Liver (tissue), 9 donors: ENCODE results near the gene CDH19. TPM values are rescaled to one million over a fixed set of nuclear protein-coding genes. Genes with fewer than 3 reads are reported as not detected.

Source experiments
- DNase-seq: peaks from one replicate; pipeline ENCODE4 v3.0.0-alpha.2; 2017; ENCODE audit warnings: low spot score
- H3K27ac ChIP-seq, 2 donors: one replicate each; pipeline ENCODE4 v1.7.0; 2013; ENCODE audit warnings: inconsistent platforms in 2 of 2, low read length in 2 of 2, control low read depth in 1 of 2, low read depth in 1 of 2, mild to moderate bottlenecking in 1 of 2
- H3K27me3 ChIP-seq, 4 donors: one replicate each; pipeline versions ENCODE4 v1.6.1 to v1.7.0; 2013; ENCODE audit warnings: low read length in 3 of 4, inconsistent platforms in 1 of 4, mild to moderate bottlenecking in 1 of 4, moderate library complexity in 1 of 4; ENCODE audit not compliant: control insufficient read depth in 4 of 4, insufficient read depth in 4 of 4
- H3K36me3 ChIP-seq, 4 donors: one replicate each; pipeline versions ENCODE4 v1.6.1 to v1.7.0; 2013; ENCODE audit warnings: low read length in 3 of 4, mild to moderate bottlenecking in 3 of 4, low read depth in 1 of 4, moderate library complexity in 1 of 4; ENCODE audit not compliant: control insufficient read depth in 4 of 4, insufficient read depth in 3 of 4
- H3K4me1 ChIP-seq, 4 donors: one replicate each; pipeline versions ENCODE4 v1.6.1 to v1.7.0; 2013; ENCODE audit warnings: low read length in 3 of 4, mild to moderate bottlenecking in 3 of 4, moderate library complexity in 1 of 4; ENCODE audit not compliant: control insufficient read depth in 4 of 4, insufficient read depth in 4 of 4
- H3K4me3 ChIP-seq, 3 donors: one replicate each; pipeline versions ENCODE4 v1.6.1 to v1.7.0; 2013; ENCODE audit warnings: low read length in 3 of 3, control low read depth in 1 of 3, low read depth in 1 of 3, mild to moderate bottlenecking in 1 of 3
- H3K9ac ChIP-seq, 2 donors: one replicate each; pipeline ENCODE4 v1.7.0; 2013; ENCODE audit warnings: low read length in 2 of 2, mild to moderate bottlenecking in 2 of 2, moderate library complexity in 2 of 2, control low read depth in 1 of 2, low read depth in 1 of 2
- H3K9me3 ChIP-seq, 4 donors: one replicate each; pipeline versions ENCODE4 v1.6.1 to v1.7.0; 2013; ENCODE audit warnings: low read length in 3 of 4; ENCODE audit not compliant: control insufficient read depth in 4 of 4
- CTCF ChIP-seq: fragments of 150-350 bp; IDR thresholded peaks from 2 replicates; pipeline ENCODE4 v1.5.1; 2017; ENCODE audit warnings: improper control_type of control experiment, low read depth, low read length; ENCODE audit not compliant: missing input control
- FOXA1 ChIP-seq: IDR thresholded peaks from 2 replicates; pipeline ENCODE4 v1.6.1; 2016; ENCODE audit warnings: antibody characterized with exemption
- FOXA2 ChIP-seq: IDR thresholded peaks from 2 replicates; pipeline ENCODE4 v1.6.1; 2016; ENCODE audit warnings: antibody characterized with exemption
- GABPA ChIP-seq, 2 donors: IDR thresholded peaks in 1 of 2; conservative IDR thresholded peaks in 1 of 2; 2 replicates each; pipeline ENCODE4 v1.6.1; 2016; ENCODE audit warnings: antibody characterized with exemption in 2 of 2, mild to moderate bottlenecking in 1 of 2, moderate library complexity in 1 of 2
- HNF4A ChIP-seq, 2 donors: conservative IDR thresholded peaks; 2 replicates each; pipeline ENCODE4 v1.6.1; 2016; ENCODE audit warnings: antibody characterized with exemption in 2 of 2, mild to moderate bottlenecking in 2 of 2
- HNF4G ChIP-seq: IDR thresholded peaks from 2 replicates; pipeline ENCODE4 v1.6.1; 2016; ENCODE audit warnings: antibody characterized with exemption
- JUND ChIP-seq, 2 donors: IDR thresholded peaks; 2 replicates each; pipeline ENCODE4 v1.6.1; 2016; ENCODE audit warnings: antibody characterized with exemption in 2 of 2
- NR2F2 ChIP-seq: IDR thresholded peaks from 2 replicates; pipeline ENCODE4 v1.6.1; 2016; ENCODE audit warnings: antibody characterized with exemption
- RAD21 ChIP-seq, 2 donors: IDR thresholded peaks; 2 replicates each; pipeline ENCODE4 v1.6.1; 2016; ENCODE audit warnings: antibody characterized with exemption in 2 of 2, mild to moderate bottlenecking in 2 of 2
- RXRA ChIP-seq, 2 donors: IDR thresholded peaks; 2 replicates each; pipeline ENCODE4 v1.6.1; 2017 to 2018; ENCODE audit warnings: antibody characterized with exemption in 2 of 2, mild to moderate bottlenecking in 1 of 2
- SP1 ChIP-seq: IDR thresholded peaks from 2 replicates; pipeline ENCODE4 v1.6.1; 2018; ENCODE audit warnings: antibody characterized with exemption, mild to moderate bottlenecking
- TAF1 ChIP-seq: conservative IDR thresholded peaks from 2 replicates; pipeline ENCODE4 v1.6.1; 2016; ENCODE audit warnings: antibody characterized with exemption, mild to moderate bottlenecking
- ZBTB33 ChIP-seq: IDR thresholded peaks from 2 replicates; pipeline ENCODE4 v1.6.1; 2016; ENCODE audit warnings: antibody characterized with exemption
- WGBS: extraction: QIAGEN DNeasy Blood & Tissue Kit; methylation state at CpG from one replicate; pipeline ENCODE4 v1.1.7; 2013; 5-methylcytosine and 5-hydroxymethylcytosine counted together
- polyA plus RNA-seq, 2 donors: library from polyadenylated mRNA; stranded (reverse) in 1 of 2; unstranded in 1 of 2; fragments of 200-250 nt in 1 of 2; fragments of >200 nt in 1 of 2; fragmentation: Nextera tagmentation in 1 of 2; extraction: Ambion mirVana in 1 of 2; gene quantifications; one replicate each; pipeline versions ENCODE4 v1.2.1 to v1.2.3, GENCODE V29; 2013 to 2015
- total RNA-seq, 2 donors: library from RNA; depleted of rRNA; stranded (reverse); fragments of >200 nt; gene quantifications; one replicate each; pipeline ENCODE4 v1.2.3, GENCODE V29; 2014
- TF ChIP-seq, protein P1 (sequence below): IDR thresholded peaks from 2 replicates; pipeline ENCODE4 v1.6.1; 2016; ENCODE audit warnings: antibody characterized with exemption
- TF ChIP-seq, protein P2 (sequence below): IDR thresholded peaks from 2 replicates; pipeline ENCODE4 v1.6.1; 2016; ENCODE audit warnings: antibody characterized with exemption
- TF ChIP-seq, protein P3 (sequence below): IDR thresholded peaks from 2 replicates; pipeline ENCODE4 v1.6.1; 2016; ENCODE audit warnings: antibody characterized with exemption, mild to moderate bottlenecking
- donor health status: healthy.
- donor health status: healthy.
- donor health status: healthy.
- donor health status: healthy.
- donor health status: healthy.

Gene CDH19, protein sequence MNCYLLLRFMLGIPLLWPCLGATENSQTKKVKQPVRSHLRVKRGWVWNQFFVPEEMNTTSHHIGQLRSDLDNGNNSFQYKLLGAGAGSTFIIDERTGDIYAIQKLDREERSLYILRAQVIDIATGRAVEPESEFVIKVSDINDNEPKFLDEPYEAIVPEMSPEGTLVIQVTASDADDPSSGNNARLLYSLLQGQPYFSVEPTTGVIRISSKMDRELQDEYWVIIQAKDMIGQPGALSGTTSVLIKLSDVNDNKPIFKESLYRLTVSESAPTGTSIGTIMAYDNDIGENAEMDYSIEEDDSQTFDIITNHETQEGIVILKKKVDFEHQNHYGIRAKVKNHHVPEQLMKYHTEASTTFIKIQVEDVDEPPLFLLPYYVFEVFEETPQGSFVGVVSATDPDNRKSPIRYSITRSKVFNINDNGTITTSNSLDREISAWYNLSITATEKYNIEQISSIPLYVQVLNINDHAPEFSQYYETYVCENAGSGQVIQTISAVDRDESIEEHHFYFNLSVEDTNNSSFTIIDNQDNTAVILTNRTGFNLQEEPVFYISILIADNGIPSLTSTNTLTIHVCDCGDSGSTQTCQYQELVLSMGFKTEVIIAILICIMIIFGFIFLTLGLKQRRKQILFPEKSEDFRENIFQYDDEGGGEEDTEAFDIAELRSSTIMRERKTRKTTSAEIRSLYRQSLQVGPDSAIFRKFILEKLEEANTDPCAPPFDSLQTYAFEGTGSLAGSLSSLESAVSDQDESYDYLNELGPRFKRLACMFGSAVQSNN
- 1 to 10 TPM in 1 of 2 donors, under 1 TPM in 1; 0.65 to 8.0 TPM for total RNA-seq
- 1 to 10 TPM; 1.3 to 1.8 TPM for polyA plus RNA-seq

DNA sequence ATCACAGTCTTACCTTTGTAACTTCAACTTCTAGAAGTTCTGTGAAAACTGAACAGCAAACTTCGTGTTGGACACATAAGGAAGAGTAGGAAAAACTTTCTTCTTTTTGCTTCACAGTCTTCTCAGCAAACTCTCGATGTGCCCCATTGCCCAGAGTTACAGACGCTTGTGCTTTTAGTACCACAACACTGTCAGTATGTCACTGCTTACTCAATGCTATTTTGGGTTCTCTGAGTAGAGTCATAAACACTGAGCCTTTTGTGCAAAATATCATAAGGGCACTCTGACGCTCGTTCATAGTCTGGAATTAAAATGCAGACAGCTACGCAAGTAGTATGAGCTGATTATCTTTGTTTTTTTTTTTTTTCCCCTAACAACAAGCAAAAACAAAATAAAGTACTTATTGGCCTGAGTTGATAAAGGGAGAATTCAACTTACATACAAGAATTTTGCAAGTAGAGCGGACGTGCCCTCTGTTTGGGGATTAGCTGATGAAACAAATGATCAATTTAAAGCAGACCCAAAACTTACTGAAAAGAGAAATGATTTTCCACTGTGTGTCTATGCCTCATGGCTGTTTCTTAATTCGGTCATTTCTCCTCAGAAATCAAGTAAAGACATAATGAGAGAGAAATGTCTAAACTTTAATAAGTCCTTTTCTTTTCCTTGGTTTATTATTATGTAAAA is at the start of gene CDH19:
TSS of gene CDH19 (minus strand) at position 150 of the 687 bp plus-strand sequence. CDS start 31,886 bp downstream, outside the sequence.
- no peaks in the 10 kb centered on the region for H3K4me1 ChIP-seq
- no peak for DNase-seq
- H3K27me3 ChIP-seq: no peaks in the 10 kb centered on the region
- no peaks in the 10 kb centered on the region for H3K9me3 ChIP-seq
- H3K4me3 ChIP-seq: no peak within 1 kb of the TSS
- 64% methylated on average over 9 of the region's 9 CpGs for WGBS
- H3K36me3 ChIP-seq: no peaks in the 10 kb centered on the region
- TF ChIP-seq HNF4G (no peak), CTCF (no peak), NR2F2 (peak; percentile 14), FOXA1 (no peak)
- TF ChIP-seq, protein P1, sequence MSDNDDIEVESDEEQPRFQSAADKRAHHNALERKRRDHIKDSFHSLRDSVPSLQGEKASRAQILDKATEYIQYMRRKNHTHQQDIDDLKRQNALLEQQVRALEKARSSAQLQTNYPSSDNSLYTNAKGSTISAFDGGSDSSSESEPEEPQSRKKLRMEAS: no peak
- no peak within 1 kb of the TSS for H3K27ac ChIP-seq
- H3K9ac ChIP-seq: peak within 1 kb of the TSS in 1 of 2 donors; percentile 41

DNA sequence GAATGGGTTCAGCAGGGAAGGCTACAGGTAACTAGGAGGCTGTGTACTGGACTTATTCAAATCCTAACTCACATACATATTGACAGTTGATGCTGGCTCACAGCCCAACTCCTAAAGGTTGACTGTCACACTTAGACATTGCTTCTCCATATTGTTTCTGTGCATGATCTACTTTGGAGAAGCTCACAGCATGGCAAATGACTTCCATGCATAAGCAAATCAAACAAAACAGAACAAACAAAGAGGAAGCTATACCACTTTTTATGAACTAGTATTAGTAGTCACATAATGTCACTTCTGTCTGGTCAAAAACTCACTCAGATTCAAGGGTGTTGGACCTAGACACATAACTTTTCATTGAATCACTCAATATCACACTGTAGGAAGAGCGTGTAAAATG is 43.8 kb upstream of the CDH19 start:
- WGBS: 83% methylated on average over 1 of the region's 1 CpG
- Histone ChIP-seq H3K9ac (no peak overlapping the region), H3K36me3 (no peaks in the 10 kb centered on the region)

More for the DNA sequence above, 43.8 kb upstream of the CDH19 start:
- Histone ChIP-seq H3K4me1 (no peaks in the 10 kb centered on the region), H3K4me3 (no peak overlapping the region), H3K9me3 (no peaks in the 10 kb centered on the region), H3K27ac (no peak overlapping the region), H3K27me3 (no peaks in the 10 kb centered on the region)
- TF ChIP-seq, protein P1: no peak
- TF ChIP-seq CTCF (no peak), JUND (IDR thresholded peaks at IDR 0.05) (no peak), HNF4G (no peak), SP1 (no peak), RAD21 (IDR thresholded peaks at IDR 0.05) (no peak), GABPA (IDR thresholded peaks at IDR 0.05 in 1 of 2, conservative IDR thresholded peaks at IDR 0.05 in 1 of 2) (no peak), HNF4A (conservative IDR thresholded peaks at IDR 0.05) (no peak), RXRA (IDR thresholded peaks at IDR 0.05) (no peak), NR2F2 (no peak), FOXA1 (no peak), TAF1 (no peak), FOXA2 (no peak), ZBTB33 (no peak)
- TF ChIP-seq, protein P2, sequence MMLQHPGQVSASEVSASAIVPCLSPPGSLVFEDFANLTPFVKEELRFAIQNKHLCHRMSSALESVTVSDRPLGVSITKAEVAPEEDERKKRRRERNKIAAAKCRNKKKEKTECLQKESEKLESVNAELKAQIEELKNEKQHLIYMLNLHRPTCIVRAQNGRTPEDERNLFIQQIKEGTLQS: no peak
- TF ChIP-seq, protein P3, sequence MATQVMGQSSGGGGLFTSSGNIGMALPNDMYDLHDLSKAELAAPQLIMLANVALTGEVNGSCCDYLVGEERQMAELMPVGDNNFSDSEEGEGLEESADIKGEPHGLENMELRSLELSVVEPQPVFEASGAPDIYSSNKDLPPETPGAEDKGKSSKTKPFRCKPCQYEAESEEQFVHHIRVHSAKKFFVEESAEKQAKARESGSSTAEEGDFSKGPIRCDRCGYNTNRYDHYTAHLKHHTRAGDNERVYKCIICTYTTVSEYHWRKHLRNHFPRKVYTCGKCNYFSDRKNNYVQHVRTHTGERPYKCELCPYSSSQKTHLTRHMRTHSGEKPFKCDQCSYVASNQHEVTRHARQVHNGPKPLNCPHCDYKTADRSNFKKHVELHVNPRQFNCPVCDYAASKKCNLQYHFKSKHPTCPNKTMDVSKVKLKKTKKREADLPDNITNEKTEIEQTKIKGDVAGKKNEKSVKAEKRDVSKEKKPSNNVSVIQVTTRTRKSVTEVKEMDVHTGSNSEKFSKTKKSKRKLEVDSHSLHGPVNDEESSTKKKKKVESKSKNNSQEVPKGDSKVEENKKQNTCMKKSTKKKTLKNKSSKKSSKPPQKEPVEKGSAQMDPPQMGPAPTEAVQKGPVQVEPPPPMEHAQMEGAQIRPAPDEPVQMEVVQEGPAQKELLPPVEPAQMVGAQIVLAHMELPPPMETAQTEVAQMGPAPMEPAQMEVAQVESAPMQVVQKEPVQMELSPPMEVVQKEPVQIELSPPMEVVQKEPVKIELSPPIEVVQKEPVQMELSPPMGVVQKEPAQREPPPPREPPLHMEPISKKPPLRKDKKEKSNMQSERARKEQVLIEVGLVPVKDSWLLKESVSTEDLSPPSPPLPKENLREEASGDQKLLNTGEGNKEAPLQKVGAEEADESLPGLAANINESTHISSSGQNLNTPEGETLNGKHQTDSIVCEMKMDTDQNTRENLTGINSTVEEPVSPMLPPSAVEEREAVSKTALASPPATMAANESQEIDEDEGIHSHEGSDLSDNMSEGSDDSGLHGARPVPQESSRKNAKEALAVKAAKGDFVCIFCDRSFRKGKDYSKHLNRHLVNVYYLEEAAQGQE: no peak
- DNase-seq: no peak
